Endothelial cell of umbilical vein (primary cell): ENCODE measurements around the gene CLEC16A. TPM values are rescaled to one million over a fixed set of nuclear protein-coding genes. Genes with fewer than 3 reads are reported as not detected.

Source experiments
- BruUV-seq: library from RNA; stranded (reverse); fragments of 400-500 nt; replicated peaks from 2 replicates; lab custom pipeline; 2021; lab: Mats Ljungman, UMichigan
- CTCF ChIA-PET: fragments of 300-600, 350-600 bp; sonication (Branson Sonifier 250); formaldehyde crosslinking; loops from one replicate; lab custom pipeline; 2021; ENCODE audit warnings: antibody characterized with exemption, inconsistent platforms; lab: Charles Lee
- POLR2A ChIA-PET: fragments of 300-600, 350-600 bp; sonication (Branson Sonifier 250); formaldehyde crosslinking; loops from one replicate; lab custom pipeline; 2021; ENCODE audit warnings: antibody characterized with exemption, inconsistent platforms; lab: Charles Lee
- DNase-seq: peaks from one replicate; pipeline ENCODE4 v3.0.0-alpha.2; 2011; ENCODE audit warnings: low read depth, low spot score
- FAIRE-seq: peaks from 2 replicates; lab custom pipeline; 2011; peaks lifted over from hg19 to GRCh38; lab: Jason Lieb, UNC
- H2AFZ ChIP-seq: 2 replicates; pipeline ENCODE4 v1.6.0; 2012; ENCODE audit warnings: low read depth, low read length, control low read depth, inconsistent platforms
- H3K27ac ChIP-seq: 2 replicates; pipeline ENCODE4 v1.5.1; 2011; ENCODE audit warnings: low read depth, mild to moderate bottlenecking, control low read depth, low read length, moderate library complexity; ENCODE audit not compliant: insufficient read depth
- H3K27me3 ChIP-seq, 2 experiments: 2 replicates each; pipeline versions ENCODE4 v1.6.0 to v1.6.1; 2011; ENCODE audit warnings: low read length in 2 of 2, mixed read lengths in 1 of 2; ENCODE audit not compliant: control insufficient read depth in 2 of 2, insufficient read depth in 2 of 2
- H3K36me3 ChIP-seq, 2 experiments: 2 replicates in 1 of 2; 3 replicates in 1 of 2; pipeline ENCODE4 v1.5.1; 2011; ENCODE audit warnings: low read length in 2 of 2, mild to moderate bottlenecking in 1 of 2, moderate library complexity in 1 of 2; ENCODE audit not compliant: control insufficient read depth in 2 of 2, insufficient read depth in 2 of 2; ENCODE audit errors: extremely low read depth in 1 of 2
- H3K4me1 ChIP-seq: 3 replicates; pipeline ENCODE4 v1.5.1; 2011; ENCODE audit warnings: mild to moderate bottlenecking, low read length; ENCODE audit not compliant: control insufficient read depth, insufficient read depth; ENCODE audit errors: extremely low read depth
- H3K4me2 ChIP-seq: 2 replicates; pipeline ENCODE4 v1.6.1; 2011; ENCODE audit warnings: low read length, control low read depth, mixed read lengths; ENCODE audit not compliant: insufficient read depth
- H3K4me3 ChIP-seq, 3 experiments: fragments of 200-600 bp in 1 of 3; sonication (generic), shearing (Covaris generic) in 1 of 3; replicated peaks in 1 of 3; 2 replicates each; pipeline ENCODE4 v1.5.1; 2011 to 2016; ENCODE audit warnings: control low read depth in 3 of 3, low read length in 3 of 3, mild to moderate bottlenecking in 2 of 3, inconsistent platforms in 1 of 3, low read depth in 1 of 3, moderate library complexity in 1 of 3; ENCODE audit not compliant: insufficient read depth in 1 of 3
- H3K79me2 ChIP-seq: 2 replicates; pipeline ENCODE4 v1.6.0; 2012; ENCODE audit warnings: low read length, inconsistent platforms; ENCODE audit not compliant: control insufficient read depth, insufficient read depth
- H3K9ac ChIP-seq: replicated peaks from 2 replicates; pipeline ENCODE3; 2011; ENCODE audit warnings: low read length, control low read depth; ENCODE audit not compliant: insufficient read depth; ENCODE audit errors: extremely low read depth
- H3K9me1 ChIP-seq: replicated peaks from 3 replicates; pipeline ENCODE4 v1.6.0; 2011; ENCODE audit warnings: mild to moderate bottlenecking, low read length; ENCODE audit not compliant: control insufficient read depth, insufficient read depth; ENCODE audit errors: extremely low read depth
- H3K9me3 ChIP-seq: replicated peaks from 2 replicates; pipeline ENCODE4 v1.5.1; 2012; ENCODE audit warnings: low read length, inconsistent platforms; ENCODE audit not compliant: control insufficient read depth, insufficient read depth
- H4K20me1 ChIP-seq: replicated peaks from 2 replicates; pipeline ENCODE3; 2011; ENCODE audit warnings: mild to moderate bottlenecking, low read length; ENCODE audit not compliant: control insufficient read depth, insufficient read depth; ENCODE audit errors: extremely low read depth
- EZH2 ChIP-seq: IDR thresholded peaks from 2 replicates; pipeline ENCODE4 v1.6.1; 2012; ENCODE audit warnings: borderline replicate concordance, low read depth, mild to moderate bottlenecking, moderate library complexity, low read length, inconsistent platforms; ENCODE audit not compliant: severe bottlenecking
- FOS ChIP-seq: IDR thresholded peaks from 2 replicates; pipeline ENCODE4 v1.6.1; 2011; ENCODE audit warnings: mild to moderate bottlenecking, low read length, moderate library complexity, borderline replicate concordance; ENCODE audit not compliant: insufficient read depth
- GATA2 ChIP-seq: IDR thresholded peaks from 2 replicates; pipeline ENCODE4 v1.7.0; 2011; ENCODE audit warnings: low read depth, mild to moderate bottlenecking, moderate library complexity, mixed read lengths, low read length; ENCODE audit not compliant: insufficient read length, insufficient read depth
- JUN ChIP-seq: IDR thresholded peaks from 2 replicates; pipeline ENCODE4 v1.6.1; 2011; ENCODE audit warnings: borderline replicate concordance, low read depth; ENCODE audit not compliant: insufficient read length, insufficient read depth
- MYC ChIP-seq: IDR thresholded peaks from one replicate; pipeline ENCODE4 v1.6.1; 2011; ENCODE audit warnings: mild to moderate bottlenecking, low read depth, low read length
- POLR2A ChIP-seq: IDR thresholded peaks from 2 replicates; pipeline ENCODE4 v1.6.1; 2012; ENCODE audit warnings: low read depth, mild to moderate bottlenecking, control low read depth, low read length
- POLR2AphosphoS5 ChIP-seq: IDR thresholded peaks from 2 replicates; pipeline ENCODE4 v1.6.1; 2012; ENCODE audit warnings: low read depth, mild to moderate bottlenecking, control low read depth, low read length, moderate library complexity; ENCODE audit not compliant: insufficient read depth
- dilution Hi-C: fragments of 300-500 bp; cut with MboI; formaldehyde crosslinking; loops from one replicate; pipeline ENCODE4 v1.15.0; 2019; ENCODE audit warnings: low sequenced_read_pairs; ENCODE audit not compliant: extremely low pct_ligation_motif_present
- intact Hi-C: fragments of 100-400 bp; cut with micrococcal nuclease; formaldehyde crosslinking; loops from one replicate; pipeline ENCODE4 v1.10.0; 2022
- polyA plus RNA-seq, 4 experiments: library from polyadenylated mRNA; depleted of rRNA in 3 of 4; stranded (reverse) in 3 of 4; unstranded in 1 of 4; fragments of >200 nt; gene quantifications; 2 replicates each; pipeline versions ENCODE4 v1.2.1 to v1.2.3, GENCODE V29; 2011 to 2012; ENCODE audit warnings: missing spikeins in 1 of 4
- total RNA-seq: library from RNA; stranded (reverse); gene quantifications from 2 replicates; pipeline ENCODE4 v1.2.3, GENCODE V29; 2021
- TF ChIP-seq, protein P1 (sequence below), 2 donors: IDR thresholded peaks; 1 replicate in 1 of 2; 2 replicates in 1 of 2; pipeline ENCODE4 v1.5.1; 2011; ENCODE audit warnings: low read length in 2 of 2, mild to moderate bottlenecking in 2 of 2, moderate library complexity in 2 of 2, control low read depth in 1 of 2, inconsistent platforms in 1 of 2, low read depth in 1 of 2; ENCODE audit not compliant: insufficient read depth in 1 of 2; ENCODE audit errors: extremely low read depth in 1 of 2
- TF ChIP-seq, protein P2 (sequence below): IDR thresholded peaks from 2 replicates; pipeline ENCODE4 v1.6.1; 2011; ENCODE audit not compliant: insufficient read depth, insufficient read length

Gene CLEC16A
- total and polyA plus RNA-seq, 2 donors (not counting 3 experiments of a cell fraction or from before 2014, with no cell fraction given): 11.4 to 23.3 TPM

DNA sequence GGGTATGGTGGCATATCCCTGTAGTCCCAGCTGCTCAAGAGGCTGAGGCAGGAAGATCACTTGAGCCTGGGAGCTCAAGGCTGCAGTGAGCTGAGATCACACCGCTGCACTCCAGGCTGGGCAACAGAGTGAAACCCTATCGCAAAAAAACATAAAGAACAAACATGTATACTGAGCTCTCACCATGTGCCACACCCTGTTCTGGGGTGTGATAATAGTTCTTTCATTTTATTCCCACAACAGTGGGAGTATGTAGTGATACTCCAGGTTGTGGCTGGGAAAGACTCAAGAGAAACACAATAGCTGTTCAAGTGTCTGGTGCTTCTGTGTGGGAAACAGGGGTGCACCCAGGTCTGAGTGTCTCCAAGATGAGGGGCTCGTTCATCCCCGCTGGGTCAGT, 221.0 kb downstream of the CLEC16A start:
- H3K9me1 ChIP-seq: no peaks in the 10 kb centered on the region
- intact Hi-C loops (no loop called here), dilution Hi-C loops (no loop called here)
- H4K20me1 ChIP-seq: no peaks in the 10 kb centered on the region
- no peaks in the 10 kb centered on the region for H3K79me2 ChIP-seq
- TF ChIP-seq MYC: no peak
- no peak for TF ChIP-seq JUN
- TF ChIP-seq, protein P1, sequence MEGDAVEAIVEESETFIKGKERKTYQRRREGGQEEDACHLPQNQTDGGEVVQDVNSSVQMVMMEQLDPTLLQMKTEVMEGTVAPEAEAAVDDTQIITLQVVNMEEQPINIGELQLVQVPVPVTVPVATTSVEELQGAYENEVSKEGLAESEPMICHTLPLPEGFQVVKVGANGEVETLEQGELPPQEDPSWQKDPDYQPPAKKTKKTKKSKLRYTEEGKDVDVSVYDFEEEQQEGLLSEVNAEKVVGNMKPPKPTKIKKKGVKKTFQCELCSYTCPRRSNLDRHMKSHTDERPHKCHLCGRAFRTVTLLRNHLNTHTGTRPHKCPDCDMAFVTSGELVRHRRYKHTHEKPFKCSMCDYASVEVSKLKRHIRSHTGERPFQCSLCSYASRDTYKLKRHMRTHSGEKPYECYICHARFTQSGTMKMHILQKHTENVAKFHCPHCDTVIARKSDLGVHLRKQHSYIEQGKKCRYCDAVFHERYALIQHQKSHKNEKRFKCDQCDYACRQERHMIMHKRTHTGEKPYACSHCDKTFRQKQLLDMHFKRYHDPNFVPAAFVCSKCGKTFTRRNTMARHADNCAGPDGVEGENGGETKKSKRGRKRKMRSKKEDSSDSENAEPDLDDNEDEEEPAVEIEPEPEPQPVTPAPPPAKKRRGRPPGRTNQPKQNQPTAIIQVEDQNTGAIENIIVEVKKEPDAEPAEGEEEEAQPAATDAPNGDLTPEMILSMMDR (IDR thresholded peaks at IDR 0.05; ENCODE audit: extremely low read depth in 1 of 2, insufficient read depth in 1 of 2, low read depth in 1 of 2, low read length in 2 of 2): no peak
- TF ChIP-seq GATA2: no peak
- no peak for TF ChIP-seq FOS
- TF ChIP-seq, protein P2, sequence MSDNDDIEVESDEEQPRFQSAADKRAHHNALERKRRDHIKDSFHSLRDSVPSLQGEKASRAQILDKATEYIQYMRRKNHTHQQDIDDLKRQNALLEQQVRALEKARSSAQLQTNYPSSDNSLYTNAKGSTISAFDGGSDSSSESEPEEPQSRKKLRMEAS: no peak
- no peak for TF ChIP-seq POLR2A
- no peak for TF ChIP-seq EZH2
- no peak for TF ChIP-seq POLR2AphosphoS5
- no peak overlapping the region for H3K9ac ChIP-seq
- FAIRE-seq: no peak
- ChIA-PET POLR2A (interaction anchor here (0.5 kb wide), 1 partner anchor 496 kb away, joined by 4 read pairs; no protein-coding TSS in a partner anchor), CTCF (no interaction called here)
- BruUV-seq: no TSS peak
- H3K36me3 ChIP-seq: peaks cover 0 to 10% of the 10 kb centered on the region in 2 experiments
- no peak overlapping the region for H3K4me2 ChIP-seq
- no peaks in the 10 kb centered on the region for H3K9me3 ChIP-seq
- no peaks in the 10 kb centered on the region for H3K4me1 ChIP-seq
- H3K27me3 ChIP-seq: no peaks in the 10 kb centered on the region
- H3K4me3 ChIP-seq: no peak overlapping the region
- DNase-seq: no peak
- H2AFZ ChIP-seq: no peak overlapping the region
- H3K27ac ChIP-seq: no peak overlapping the region
